CD14-positive monocyte (primary cell): ENCODE results near the gene INHA. TPM values are rescaled to one million over a fixed set of nuclear protein-coding genes. Genes with fewer than 3 reads are reported as not detected.

Experiments
- DNase-seq, 3 donors: peaks; one replicate each; pipeline ENCODE4 v3.0.0-alpha.2; 2011 to 2022
- H2AFZ ChIP-seq: 2 replicates; pipeline ENCODE4 v1.6.0; 2012; ENCODE audit warnings: mild to moderate bottlenecking, low read depth, low read length, inconsistent platforms; ENCODE audit not compliant: insufficient read depth, poor library complexity, severe bottlenecking
- H3K27ac ChIP-seq, 2 donors: 1 replicate in 1 of 2; 2 replicates in 1 of 2; pipeline ENCODE4 v1.5.1; 2012 to 2013; ENCODE audit warnings: low read length in 2 of 2, control low read depth in 1 of 2, inconsistent platforms in 1 of 2, low read depth in 1 of 2, mild to moderate bottlenecking in 1 of 2
- H3K27me3 ChIP-seq, 2 donors: one replicate each; pipeline versions ENCODE4 v1.6.0 to v1.6.1; 2011 to 2013; ENCODE audit warnings: low read length in 2 of 2; ENCODE audit not compliant: control insufficient read depth in 2 of 2, insufficient read depth in 2 of 2
- H3K36me3 ChIP-seq, 2 donors: replicated peaks in 1 of 2; 1 replicate in 1 of 2; 2 replicates in 1 of 2; pipeline versions ENCODE4 v1.5.1 to v1.6.1; 2012 to 2013; ENCODE audit warnings: low read length in 2 of 2, control low read depth in 1 of 2, inconsistent platforms in 1 of 2, mild to moderate bottlenecking in 1 of 2; ENCODE audit not compliant: insufficient read depth in 2 of 2, control insufficient read depth in 1 of 2
- H3K4me1 ChIP-seq, 2 donors: 1 replicate in 1 of 2; 2 replicates in 1 of 2; pipeline versions ENCODE4 v1.5.1 to v1.6.1; 2012 to 2013; ENCODE audit warnings: low read length in 2 of 2, control low read depth in 1 of 2, inconsistent platforms in 1 of 2, mild to moderate bottlenecking in 1 of 2, moderate library complexity in 1 of 2; ENCODE audit not compliant: insufficient read depth in 2 of 2, control insufficient read depth in 1 of 2
- H3K4me2 ChIP-seq: replicated peaks from 2 replicates; pipeline ENCODE3; 2012; ENCODE audit warnings: low read length, moderate library complexity, mild to moderate bottlenecking; ENCODE audit not compliant: poor library complexity, severe bottlenecking; ENCODE audit errors: extremely low read depth
- H3K4me3 ChIP-seq, 3 experiments: fragments of 200-600 bp in 1 of 3; sonication (generic) in 1 of 3; replicated peaks in 1 of 3; 1 replicate in 2 of 3; 2 replicates in 1 of 3; pipeline ENCODE4 v1.5.1; 2011 to 2013; ENCODE audit warnings: low read length in 3 of 3, mild to moderate bottlenecking in 3 of 3, control low read depth in 2 of 3, low read depth in 2 of 3, inconsistent platforms in 1 of 3, moderate library complexity in 1 of 3
- H3K79me2 ChIP-seq: 2 replicates; pipeline ENCODE4 v1.6.0; 2012; ENCODE audit warnings: mild to moderate bottlenecking, control low read depth, inconsistent platforms, low read length, moderate library complexity; ENCODE audit not compliant: insufficient read depth
- H3K9ac ChIP-seq: 2 replicates; pipeline ENCODE4 v1.6.0; 2017; ENCODE audit warnings: low read length, mild to moderate bottlenecking; ENCODE audit not compliant: insufficient read depth, poor library complexity, severe bottlenecking
- H3K9me3 ChIP-seq, 2 donors: replicated peaks in 1 of 2; 1 replicate in 1 of 2; 2 replicates in 1 of 2; pipeline versions ENCODE4 v1.5.1 to v1.6.1; 2012 to 2013; ENCODE audit warnings: low read length in 2 of 2, control low read depth in 1 of 2; ENCODE audit not compliant: control insufficient read depth in 1 of 2, insufficient read depth in 1 of 2
- H4K20me1 ChIP-seq: 2 replicates; pipeline ENCODE4 v1.6.0; 2012; ENCODE audit warnings: mild to moderate bottlenecking, low read length, control low read depth, moderate library complexity; ENCODE audit not compliant: insufficient read depth
- H3K27ac Mint-ChIP-seq, 7 donors: one replicate each; pipeline ENCODE4 v1.8.0; 2020; ENCODE audit warnings: mild to moderate bottlenecking in 7 of 7, mixed read lengths in 7 of 7, moderate library complexity in 6 of 7, inconsistent platforms in 2 of 7
- H3K27me3 Mint-ChIP-seq, 3 donors: one replicate each; pipeline ENCODE4 v1.8.0; 2021 to 2022; ENCODE audit warnings: low read depth in 3 of 3, mild to moderate bottlenecking in 3 of 3, mixed read lengths in 3 of 3, moderate library complexity in 3 of 3, inconsistent platforms in 1 of 3
- H3K36me3 Mint-ChIP-seq, 2 donors: one replicate each; pipeline ENCODE4 v1.8.0; 2020; ENCODE audit warnings: mixed read lengths in 2 of 2, inconsistent platforms in 1 of 2, mild to moderate bottlenecking in 1 of 2
- H3K4me1 Mint-ChIP-seq: one replicate; pipeline ENCODE4 v1.8.0; 2020; ENCODE audit warnings: mild to moderate bottlenecking, mixed read lengths
- H3K4me3 Mint-ChIP-seq, 2 donors: one replicate each; pipeline ENCODE4 v1.8.0; 2020; ENCODE audit warnings: mild to moderate bottlenecking in 2 of 2, mixed read lengths in 2 of 2, moderate library complexity in 1 of 2
- H3K9me3 Mint-ChIP-seq, 7 donors: one replicate each; pipeline ENCODE4 v1.8.0; 2020 to 2022; ENCODE audit warnings: mixed read lengths in 7 of 7, mild to moderate bottlenecking in 6 of 7, moderate library complexity in 6 of 7, inconsistent platforms in 2 of 7
- CTCF ChIP-seq: fragments of 200-600 bp; IDR thresholded peaks from one replicate; pipeline ENCODE4 v1.8.0; 2022; ENCODE audit warnings: antibody characterized with exemption, mild to moderate bottlenecking
- WGBS: methylation state at CpG from one replicate; pipeline ENCODE4 v1.1.5; 2013; ENCODE audit warnings: missing lambda C conversion rate; ENCODE audit not compliant: insufficient coverage; 5-methylcytosine and 5-hydroxymethylcytosine counted together
- intact Hi-C, 2 donors: fragments of 100-400 bp; cut with micrococcal nuclease; formaldehyde crosslinking; loops; one replicate each; pipeline versions ENCODE4 v1.15.0 to v1.15.1; 2023
- polyA plus RNA-seq, 3 donors: library from polyadenylated mRNA; depleted of rRNA in 1 of 3; unstranded in 2 of 3; stranded (reverse) in 1 of 3; fragments of 300-500 nt in 2 of 3; fragments of >200 nt in 1 of 3; fragmentation: Illumina TruSeq in 2 of 3; gene quantifications; 1 replicate in 2 of 3; 2 replicates in 1 of 3; pipeline ENCODE4 v1.2.3, GENCODE V29; 2012 to 2021

Gene INHA
- polyA plus RNA-seq, 3 donors, result not detected

GRCh38 chr2:219527472-219527871 is 44.6 kb upstream of the INHA start:
- H4K20me1 ChIP-seq, result no peaks in the 10 kb centered on the region
- no peaks in the 10 kb centered on the region for H3K4me1 ChIP-seq
- no peak overlapping the region for H2AFZ ChIP-seq
- peaks cover 67 to 85% (median 80%) of the 10 kb centered on the region in 3 donors for H3K27me3 Mint-ChIP-seq
- H3K4me2 ChIP-seq, result no peak overlapping the region
- no peak for DNase-seq
- H3K36me3 ChIP-seq, result no peaks in the 10 kb centered on the region
- no peak overlapping the region for H3K4me3 Mint-ChIP-seq
- H3K9me3 Mint-ChIP-seq, result peaks cover 0 to 4% (median 2%) of the 10 kb centered on the region in 7 donors
- H3K36me3 Mint-ChIP-seq, result no peaks in the 10 kb centered on the region
- H3K9me3 ChIP-seq, result peaks cover 0 to 14% of the 10 kb centered on the region in 2 donors
- no peak overlapping the region for H3K9ac ChIP-seq
- intact Hi-C loops, result loop anchor here in 1 of 2 donors (2.0 to 5.0 kb wide), 3 partner anchors 35 to 125 kb away; no protein-coding TSS in a partner anchor
- TF ChIP-seq CTCF, result no peak
- H3K4me3 ChIP-seq, result no peak overlapping the region
- H3K27ac ChIP-seq, result no peak overlapping the region
- H3K79me2 ChIP-seq, result no peaks in the 10 kb centered on the region
- no peak overlapping the region for H3K27ac Mint-ChIP-seq
- no peaks in the 10 kb centered on the region for H3K4me1 Mint-ChIP-seq
- 80% methylated on average over 1 of the region's 5 CpGs for WGBS
- peaks cover 41 to 62% of the 10 kb centered on the region in 2 donors for H3K27me3 ChIP-seq

GRCh38 chr2:219530048-219530963 is 41.8 kb upstream of the INHA start:
- Mint-ChIP-seq H3K36me3 (no peaks in the 10 kb centered on the region), H3K4me3 (peak overlapping the region in 1 of 2 donors; percentile 65), H3K9me3 (peaks cover 0 to 2% (median 0%) of the 10 kb centered on the region in 7 donors), H3K4me1 (no peaks in the 10 kb centered on the region), H3K27me3 (peaks cover 51 to 60% (median 58%) of the 10 kb centered on the region in 3 donors), H3K27ac (peak overlapping the region in 1 of 7 donors; percentile 70)
- H3K36me3 ChIP-seq, result no peaks in the 10 kb centered on the region
- H3K79me2 ChIP-seq, result no peaks in the 10 kb centered on the region
- H3K27ac ChIP-seq, result no peak overlapping the region
- WGBS, result 23% methylated on average over 13 of the region's 21 CpGs
- peak; percentile 93 for TF ChIP-seq CTCF
- no peaks in the 10 kb centered on the region for H3K9me3 ChIP-seq
- H4K20me1 ChIP-seq, result no peaks in the 10 kb centered on the region
- no peaks in the 10 kb centered on the region for H3K4me1 ChIP-seq
- DNase-seq, result peak; percentile 70 to 82 (median 78)
- H3K4me2 ChIP-seq, result no peak overlapping the region
- no peak overlapping the region for H2AFZ ChIP-seq
- intact Hi-C loops, result loop anchor here (1.0 to 5.0 kb wide), 5 partner anchors 33 to 128 kb away; partner anchors contain the start of gene GMPPA (in 1 of the 2)
- H3K27me3 ChIP-seq, result peaks cover 15 to 34% of the 10 kb centered on the region in 2 donors
- H3K4me3 ChIP-seq, result no peak overlapping the region
- H3K9ac ChIP-seq, result no peak overlapping the region
